HEK293 (cell line): Measurements from ENCODE around the gene RPL36AL.
A peak's percentile ranks its signal among the peaks of the same experiment; 100 is the strongest.

Experiments
- RBAK ChIP-seq: fragments of 450-650 bp; formaldehyde crosslinking; IDR thresholded peaks from 2 replicates; pipeline ENCODE4 v1.5.1; 2016; ENCODE audit warnings: missing biosample characterization, missing genetic modification characterization
- SCRT1 ChIP-seq: fragments of 450-650 bp; formaldehyde crosslinking; IDR thresholded peaks from 2 replicates; pipeline ENCODE4 v1.5.1; 2016; ENCODE audit warnings: missing biosample characterization, missing genetic modification characterization, borderline replicate concordance
- ZFP69B ChIP-seq: fragments of 450-650 bp; formaldehyde crosslinking; IDR thresholded peaks from 2 replicates; pipeline ENCODE4 v1.5.1; 2016; ENCODE audit warnings: missing biosample characterization, missing genetic modification characterization
- ZNF157 ChIP-seq: fragments of 450-650 bp; formaldehyde crosslinking; IDR thresholded peaks from 2 replicates; pipeline ENCODE4 v1.5.1; 2016; ENCODE audit warnings: missing biosample characterization, missing genetic modification characterization
- ZNF2 ChIP-seq: fragments of 450-650 bp; formaldehyde crosslinking; IDR thresholded peaks from 2 replicates; pipeline ENCODE4 v1.5.1; 2016; ENCODE audit warnings: missing biosample characterization, missing genetic modification characterization
- ZNF214 ChIP-seq: fragments of 450-650 bp; formaldehyde crosslinking; IDR thresholded peaks from 2 replicates; pipeline ENCODE4 v1.5.1; 2017; ENCODE audit warnings: missing biosample characterization, mild to moderate bottlenecking, missing genetic modification characterization, borderline replicate concordance
- ZNF324 ChIP-seq: fragments of 450-650 bp; formaldehyde crosslinking; IDR thresholded peaks from 2 replicates; pipeline ENCODE4 v1.5.1; 2016; ENCODE audit warnings: missing biosample characterization, missing genetic modification characterization
- ZNF404 ChIP-seq: fragments of 450-650 bp; formaldehyde crosslinking; IDR thresholded peaks from 2 replicates; pipeline ENCODE4 v1.5.1; 2017; ENCODE audit warnings: missing biosample characterization, missing genetic modification characterization
- ZNF48 ChIP-seq: fragments of 450-650 bp; formaldehyde crosslinking; IDR thresholded peaks from 2 replicates; pipeline ENCODE4 v1.5.1; 2016; ENCODE audit warnings: missing biosample characterization, missing genetic modification characterization
- ZNF510 ChIP-seq: fragments of 450-650 bp; formaldehyde crosslinking; IDR thresholded peaks from 2 replicates; pipeline ENCODE4 v1.5.1; 2018; ENCODE audit warnings: mild to moderate bottlenecking, missing genetic modification characterization, missing biosample characterization; ENCODE audit not compliant: insufficient replicate concordance
- ZNF600 ChIP-seq: fragments of 450-650 bp; formaldehyde crosslinking; IDR thresholded peaks from 2 replicates; pipeline ENCODE4 v1.5.1; 2016; ENCODE audit warnings: missing biosample characterization, missing genetic modification characterization
- ZNF623 ChIP-seq: fragments of 450-650 bp; formaldehyde crosslinking; IDR thresholded peaks from 2 replicates; pipeline ENCODE4 v1.5.1; 2016; ENCODE audit warnings: missing biosample characterization, missing genetic modification characterization
- ZNF624 ChIP-seq: fragments of 450-650 bp; formaldehyde crosslinking; IDR thresholded peaks from 2 replicates; pipeline ENCODE4 v1.5.1; 2017; ENCODE audit warnings: missing biosample characterization, missing genetic modification characterization
- ZNF747 ChIP-seq: fragments of 450-650 bp; formaldehyde crosslinking; IDR thresholded peaks from 2 replicates; pipeline ENCODE4 v1.5.1; 2016; ENCODE audit warnings: missing biosample characterization, missing genetic modification characterization
- TF ChIP-seq, protein P1 (sequence below): fragments of 450-650 bp; formaldehyde crosslinking; IDR thresholded peaks from 2 replicates; pipeline ENCODE4 v1.5.1; 2016; ENCODE audit warnings: missing biosample characterization, missing genetic modification characterization
- TF ChIP-seq, protein P2 (sequence below): fragments of 450-650 bp; formaldehyde crosslinking; IDR thresholded peaks from 2 replicates; pipeline ENCODE4 v1.5.1; 2016; ENCODE audit warnings: missing biosample characterization, missing genetic modification characterization
- TF ChIP-seq, protein P3 (sequence below): fragments of 450-650 bp; formaldehyde crosslinking; IDR thresholded peaks from 2 replicates; pipeline ENCODE4 v1.5.1; 2017; ENCODE audit warnings: missing biosample characterization, missing genetic modification characterization
- TF ChIP-seq, protein P4 (sequence below): fragments of 450-650 bp; formaldehyde crosslinking; IDR thresholded peaks from 2 replicates; pipeline ENCODE4 v1.5.1; 2016; ENCODE audit warnings: missing biosample characterization, missing genetic modification characterization, low read depth
- TF ChIP-seq, protein P5 (sequence below): fragments of 450-650 bp; formaldehyde crosslinking; IDR thresholded peaks from 2 replicates; pipeline ENCODE4 v1.5.1; 2016; ENCODE audit warnings: missing biosample characterization, missing genetic modification characterization
- TF ChIP-seq, protein P6 (sequence below): fragments of 450-650 bp; formaldehyde crosslinking; IDR thresholded peaks from 2 replicates; pipeline ENCODE4 v1.5.1; 2016; ENCODE audit warnings: missing biosample characterization, missing genetic modification characterization
- TF ChIP-seq, protein P7 (sequence below): fragments of 450-650 bp; formaldehyde crosslinking; IDR thresholded peaks from 2 replicates; pipeline ENCODE4 v1.5.1; 2016; ENCODE audit warnings: missing biosample characterization, missing genetic modification characterization, borderline replicate concordance
- TF ChIP-seq, protein P8 (sequence below): fragments of 450-650 bp; formaldehyde crosslinking; IDR thresholded peaks from 2 replicates; pipeline ENCODE4 v1.5.1; 2016; ENCODE audit warnings: missing biosample characterization, missing genetic modification characterization

Gene RPL36AL

DNA sequence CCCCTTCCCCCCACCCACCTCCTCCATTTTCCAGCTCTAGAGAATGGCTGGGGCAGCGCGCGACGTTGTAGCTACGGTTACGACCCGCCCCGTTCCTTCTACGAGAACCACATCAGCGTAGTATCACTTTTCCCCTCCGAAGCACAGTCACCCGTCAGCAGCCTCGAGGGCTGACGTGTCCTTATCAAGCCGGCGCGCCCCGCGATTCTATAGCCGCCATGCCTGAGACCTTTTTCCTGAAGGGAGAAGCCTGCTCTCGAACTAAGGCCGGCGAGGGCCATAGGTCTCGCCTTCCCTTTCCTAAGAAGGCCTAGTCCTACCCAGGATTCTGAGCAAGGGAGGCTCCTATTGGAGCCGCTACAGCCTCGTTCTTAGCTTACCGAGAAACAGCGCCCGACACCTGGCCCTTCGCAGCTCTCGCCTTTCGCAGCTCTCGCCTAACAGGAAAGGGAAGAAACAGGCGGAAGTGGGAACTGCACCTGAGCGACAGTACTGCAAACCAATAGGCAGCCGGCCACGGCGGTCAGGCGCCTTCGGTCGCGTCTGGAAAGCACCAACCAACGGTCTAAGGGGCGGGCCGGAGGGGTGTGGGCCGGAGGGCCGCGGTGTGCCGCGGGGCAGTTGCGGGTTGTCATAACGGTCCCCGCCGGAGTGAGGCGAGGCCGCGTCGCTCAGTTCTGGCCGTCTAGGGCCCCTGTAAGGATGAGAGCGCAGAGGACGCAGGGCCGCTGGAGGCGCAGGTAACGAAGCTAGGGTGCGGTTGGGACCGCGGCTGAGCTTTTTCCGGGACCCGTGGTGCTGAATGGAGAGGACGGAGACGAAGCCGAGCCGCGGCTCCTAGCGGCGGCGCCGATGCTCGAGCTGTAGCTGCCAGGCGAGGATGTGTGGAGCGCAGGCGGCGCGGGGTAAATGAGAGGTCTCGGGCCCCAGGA, at the start of gene RPL36AL, which contains the start of gene MGAT2 (continued):
- TF ChIP-seq, protein P1, sequence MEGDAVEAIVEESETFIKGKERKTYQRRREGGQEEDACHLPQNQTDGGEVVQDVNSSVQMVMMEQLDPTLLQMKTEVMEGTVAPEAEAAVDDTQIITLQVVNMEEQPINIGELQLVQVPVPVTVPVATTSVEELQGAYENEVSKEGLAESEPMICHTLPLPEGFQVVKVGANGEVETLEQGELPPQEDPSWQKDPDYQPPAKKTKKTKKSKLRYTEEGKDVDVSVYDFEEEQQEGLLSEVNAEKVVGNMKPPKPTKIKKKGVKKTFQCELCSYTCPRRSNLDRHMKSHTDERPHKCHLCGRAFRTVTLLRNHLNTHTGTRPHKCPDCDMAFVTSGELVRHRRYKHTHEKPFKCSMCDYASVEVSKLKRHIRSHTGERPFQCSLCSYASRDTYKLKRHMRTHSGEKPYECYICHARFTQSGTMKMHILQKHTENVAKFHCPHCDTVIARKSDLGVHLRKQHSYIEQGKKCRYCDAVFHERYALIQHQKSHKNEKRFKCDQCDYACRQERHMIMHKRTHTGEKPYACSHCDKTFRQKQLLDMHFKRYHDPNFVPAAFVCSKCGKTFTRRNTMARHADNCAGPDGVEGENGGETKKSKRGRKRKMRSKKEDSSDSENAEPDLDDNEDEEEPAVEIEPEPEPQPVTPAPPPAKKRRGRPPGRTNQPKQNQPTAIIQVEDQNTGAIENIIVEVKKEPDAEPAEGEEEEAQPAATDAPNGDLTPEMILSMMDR, result peak; percentile 81
- TF ChIP-seq, protein P2, sequence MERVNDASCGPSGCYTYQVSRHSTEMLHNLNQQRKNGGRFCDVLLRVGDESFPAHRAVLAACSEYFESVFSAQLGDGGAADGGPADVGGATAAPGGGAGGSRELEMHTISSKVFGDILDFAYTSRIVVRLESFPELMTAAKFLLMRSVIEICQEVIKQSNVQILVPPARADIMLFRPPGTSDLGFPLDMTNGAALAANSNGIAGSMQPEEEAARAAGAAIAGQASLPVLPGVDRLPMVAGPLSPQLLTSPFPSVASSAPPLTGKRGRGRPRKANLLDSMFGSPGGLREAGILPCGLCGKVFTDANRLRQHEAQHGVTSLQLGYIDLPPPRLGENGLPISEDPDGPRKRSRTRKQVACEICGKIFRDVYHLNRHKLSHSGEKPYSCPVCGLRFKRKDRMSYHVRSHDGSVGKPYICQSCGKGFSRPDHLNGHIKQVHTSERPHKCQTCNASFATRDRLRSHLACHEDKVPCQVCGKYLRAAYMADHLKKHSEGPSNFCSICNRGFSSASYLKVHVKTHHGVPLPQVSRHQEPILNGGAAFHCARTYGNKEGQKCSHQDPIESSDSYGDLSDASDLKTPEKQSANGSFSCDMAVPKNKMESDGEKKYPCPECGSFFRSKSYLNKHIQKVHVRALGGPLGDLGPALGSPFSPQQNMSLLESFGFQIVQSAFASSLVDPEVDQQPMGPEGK, result peak; percentile 45; the same call in 1 of the 2 replicates
- no peak for TF ChIP-seq ZNF624 (tag by site-specific recombination)
- TF ChIP-seq RBAK, result no peak
- TF ChIP-seq, protein P3, sequence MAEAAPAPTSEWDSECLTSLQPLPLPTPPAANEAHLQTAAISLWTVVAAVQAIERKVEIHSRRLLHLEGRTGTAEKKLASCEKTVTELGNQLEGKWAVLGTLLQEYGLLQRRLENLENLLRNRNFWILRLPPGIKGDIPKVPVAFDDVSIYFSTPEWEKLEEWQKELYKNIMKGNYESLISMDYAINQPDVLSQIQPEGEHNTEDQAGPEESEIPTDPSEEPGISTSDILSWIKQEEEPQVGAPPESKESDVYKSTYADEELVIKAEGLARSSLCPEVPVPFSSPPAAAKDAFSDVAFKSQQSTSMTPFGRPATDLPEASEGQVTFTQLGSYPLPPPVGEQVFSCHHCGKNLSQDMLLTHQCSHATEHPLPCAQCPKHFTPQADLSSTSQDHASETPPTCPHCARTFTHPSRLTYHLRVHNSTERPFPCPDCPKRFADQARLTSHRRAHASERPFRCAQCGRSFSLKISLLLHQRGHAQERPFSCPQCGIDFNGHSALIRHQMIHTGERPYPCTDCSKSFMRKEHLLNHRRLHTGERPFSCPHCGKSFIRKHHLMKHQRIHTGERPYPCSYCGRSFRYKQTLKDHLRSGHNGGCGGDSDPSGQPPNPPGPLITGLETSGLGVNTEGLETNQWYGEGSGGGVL (tag by site-specific recombination), result no peak
- TF ChIP-seq, protein P4, sequence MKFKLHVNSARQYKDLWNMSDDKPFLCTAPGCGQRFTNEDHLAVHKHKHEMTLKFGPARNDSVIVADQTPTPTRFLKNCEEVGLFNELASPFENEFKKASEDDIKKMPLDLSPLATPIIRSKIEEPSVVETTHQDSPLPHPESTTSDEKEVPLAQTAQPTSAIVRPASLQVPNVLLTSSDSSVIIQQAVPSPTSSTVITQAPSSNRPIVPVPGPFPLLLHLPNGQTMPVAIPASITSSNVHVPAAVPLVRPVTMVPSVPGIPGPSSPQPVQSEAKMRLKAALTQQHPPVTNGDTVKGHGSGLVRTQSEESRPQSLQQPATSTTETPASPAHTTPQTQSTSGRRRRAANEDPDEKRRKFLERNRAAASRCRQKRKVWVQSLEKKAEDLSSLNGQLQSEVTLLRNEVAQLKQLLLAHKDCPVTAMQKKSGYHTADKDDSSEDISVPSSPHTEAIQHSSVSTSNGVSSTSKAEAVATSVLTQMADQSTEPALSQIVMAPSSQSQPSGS, result no peak
- TF ChIP-seq, protein P5, sequence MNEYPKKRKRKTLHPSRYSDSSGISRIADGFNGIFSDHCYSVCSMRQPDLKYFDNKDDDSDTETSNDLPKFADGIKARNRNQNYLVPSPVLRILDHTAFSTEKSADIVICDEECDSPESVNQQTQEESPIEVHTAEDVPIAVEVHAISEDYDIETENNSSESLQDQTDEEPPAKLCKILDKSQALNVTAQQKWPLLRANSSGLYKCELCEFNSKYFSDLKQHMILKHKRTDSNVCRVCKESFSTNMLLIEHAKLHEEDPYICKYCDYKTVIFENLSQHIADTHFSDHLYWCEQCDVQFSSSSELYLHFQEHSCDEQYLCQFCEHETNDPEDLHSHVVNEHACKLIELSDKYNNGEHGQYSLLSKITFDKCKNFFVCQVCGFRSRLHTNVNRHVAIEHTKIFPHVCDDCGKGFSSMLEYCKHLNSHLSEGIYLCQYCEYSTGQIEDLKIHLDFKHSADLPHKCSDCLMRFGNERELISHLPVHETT (tag by site-specific recombination), result no peak
- no peak for TF ChIP-seq ZNF510 (tag by site-specific recombination)
- no peak for TF ChIP-seq ZNF747 (tag by site-specific recombination)
- TF ChIP-seq ZFP69B (tag by site-specific recombination), result no peak
- TF ChIP-seq, protein P6, sequence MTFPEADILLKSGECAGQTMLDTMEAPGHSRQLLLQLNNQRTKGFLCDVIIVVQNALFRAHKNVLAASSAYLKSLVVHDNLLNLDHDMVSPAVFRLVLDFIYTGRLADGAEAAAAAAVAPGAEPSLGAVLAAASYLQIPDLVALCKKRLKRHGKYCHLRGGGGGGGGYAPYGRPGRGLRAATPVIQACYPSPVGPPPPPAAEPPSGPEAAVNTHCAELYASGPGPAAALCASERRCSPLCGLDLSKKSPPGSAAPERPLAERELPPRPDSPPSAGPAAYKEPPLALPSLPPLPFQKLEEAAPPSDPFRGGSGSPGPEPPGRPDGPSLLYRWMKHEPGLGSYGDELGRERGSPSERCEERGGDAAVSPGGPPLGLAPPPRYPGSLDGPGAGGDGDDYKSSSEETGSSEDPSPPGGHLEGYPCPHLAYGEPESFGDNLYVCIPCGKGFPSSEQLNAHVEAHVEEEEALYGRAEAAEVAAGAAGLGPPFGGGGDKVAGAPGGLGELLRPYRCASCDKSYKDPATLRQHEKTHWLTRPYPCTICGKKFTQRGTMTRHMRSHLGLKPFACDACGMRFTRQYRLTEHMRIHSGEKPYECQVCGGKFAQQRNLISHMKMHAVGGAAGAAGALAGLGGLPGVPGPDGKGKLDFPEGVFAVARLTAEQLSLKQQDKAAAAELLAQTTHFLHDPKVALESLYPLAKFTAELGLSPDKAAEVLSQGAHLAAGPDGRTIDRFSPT, result no peak
- TF ChIP-seq ZNF324, result peak; percentile 47; the same call in 1 of the 2 replicates
- 0 out of 2 replicates have a peak, but pooled peaks have one; percentile 9 for TF ChIP-seq ZNF623 (tag by site-specific recombination)
- TF ChIP-seq, protein P7, sequence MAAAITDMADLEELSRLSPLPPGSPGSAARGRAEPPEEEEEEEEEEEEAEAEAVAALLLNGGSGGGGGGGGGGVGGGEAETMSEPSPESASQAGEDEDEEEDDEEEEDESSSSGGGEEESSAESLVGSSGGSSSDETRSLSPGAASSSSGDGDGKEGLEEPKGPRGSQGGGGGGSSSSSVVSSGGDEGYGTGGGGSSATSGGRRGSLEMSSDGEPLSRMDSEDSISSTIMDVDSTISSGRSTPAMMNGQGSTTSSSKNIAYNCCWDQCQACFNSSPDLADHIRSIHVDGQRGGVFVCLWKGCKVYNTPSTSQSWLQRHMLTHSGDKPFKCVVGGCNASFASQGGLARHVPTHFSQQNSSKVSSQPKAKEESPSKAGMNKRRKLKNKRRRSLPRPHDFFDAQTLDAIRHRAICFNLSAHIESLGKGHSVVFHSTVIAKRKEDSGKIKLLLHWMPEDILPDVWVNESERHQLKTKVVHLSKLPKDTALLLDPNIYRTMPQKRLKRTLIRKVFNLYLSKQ (tag by site-specific recombination), result no peak
- TF ChIP-seq ZNF48, result no peak
- no peak for TF ChIP-seq SCRT1
- TF ChIP-seq ZNF157 (tag by site-specific recombination), result no peak
- TF ChIP-seq ZNF404 (tag by site-specific recombination), result no peak
- peak; percentile 84 for TF ChIP-seq ZNF2
- peak; percentile 59 for TF ChIP-seq ZNF600 (tag by site-specific recombination)
- TF ChIP-seq, protein P8, sequence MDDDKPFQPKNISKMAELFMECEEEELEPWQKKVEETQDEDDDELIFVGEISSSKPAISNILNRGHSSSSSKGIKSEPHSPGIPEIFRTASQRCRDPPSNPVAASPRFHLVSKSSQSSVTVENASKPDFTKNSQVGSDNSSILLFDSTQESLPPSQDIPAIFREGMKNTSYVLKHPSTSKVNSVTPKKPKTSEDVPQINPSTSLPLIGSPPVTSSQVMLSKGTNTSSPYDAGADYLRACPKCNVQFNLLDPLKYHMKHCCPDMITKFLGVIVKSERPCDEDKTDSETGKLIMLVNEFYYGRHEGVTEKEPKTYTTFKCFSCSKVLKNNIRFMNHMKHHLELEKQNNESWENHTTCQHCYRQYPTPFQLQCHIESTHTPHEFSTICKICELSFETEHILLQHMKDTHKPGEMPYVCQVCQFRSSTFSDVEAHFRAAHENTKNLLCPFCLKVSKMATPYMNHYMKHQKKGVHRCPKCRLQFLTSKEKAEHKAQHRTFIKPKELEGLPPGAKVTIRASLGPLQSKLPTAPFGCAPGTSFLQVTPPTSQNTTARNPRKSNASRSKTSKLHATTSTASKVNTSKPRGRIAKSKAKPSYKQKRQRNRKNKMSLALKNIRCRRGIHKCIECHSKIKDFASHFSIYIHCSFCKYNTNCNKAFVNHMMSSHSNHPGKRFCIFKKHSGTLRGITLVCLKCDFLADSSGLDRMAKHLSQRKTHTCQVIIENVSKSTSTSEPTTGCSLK (tag by site-specific recombination), result no peak
- TF ChIP-seq ZNF214 (tag by site-specific recombination), result no peak
